Eye (tissue), 1 donor: ENCODE data around the gene LRRC34.
A peak's percentile ranks its signal among the peaks of the same experiment; 100 is the strongest.

Experiments
- DNase-seq: peaks from one replicate; pipeline ENCODE4 v3.0.0-alpha.2; 2015

The LRRC34 gene

DNA sequence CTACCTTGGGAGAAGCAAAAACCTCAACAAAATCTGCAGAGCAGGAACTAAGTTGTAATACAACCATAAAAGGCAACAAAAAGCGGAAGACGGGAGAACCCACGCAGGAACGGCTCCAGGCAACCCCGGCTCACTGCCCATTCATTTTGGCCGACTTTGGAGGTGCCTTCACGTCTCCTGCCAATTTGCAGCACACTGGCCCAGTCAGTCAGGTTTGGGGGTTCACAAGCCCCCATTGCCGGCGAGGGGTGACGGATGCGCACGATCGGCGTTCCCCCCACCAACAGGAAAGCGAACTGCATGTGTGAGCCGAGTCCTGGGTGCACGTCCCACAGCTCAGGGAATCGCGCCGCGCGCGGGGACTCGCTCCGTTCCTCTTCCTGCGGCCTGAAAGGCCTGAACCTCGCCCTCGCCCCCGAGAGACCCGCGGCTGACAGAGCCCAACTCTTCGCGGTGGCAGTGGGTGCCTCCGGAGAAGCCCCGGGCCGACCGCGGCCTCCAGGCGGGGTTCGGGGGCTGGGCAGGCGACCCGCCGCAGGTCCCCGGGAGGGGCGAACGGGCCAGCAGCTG, 48.3 kb downstream of the LRRC34 start:
- DNase-seq, result peak; percentile 81

DNA sequence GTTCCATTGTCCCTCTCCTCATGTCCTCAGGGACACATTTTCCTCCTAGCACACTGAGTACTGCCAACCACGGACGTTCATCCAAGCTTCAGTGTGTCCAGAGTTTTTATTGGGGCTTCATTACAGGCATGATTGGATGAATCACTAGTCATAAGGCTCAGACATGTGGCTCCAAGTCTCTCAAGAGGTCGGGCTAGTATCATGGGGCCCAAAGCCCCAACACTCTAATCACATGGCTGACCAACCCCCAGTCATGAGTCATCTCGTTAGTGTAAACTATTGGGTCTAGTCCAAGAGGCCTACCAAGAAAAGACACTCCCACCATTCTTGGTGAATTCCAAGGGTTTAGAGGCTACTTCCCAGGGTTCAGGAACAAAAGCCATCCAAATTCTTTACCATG, 52.2 kb downstream of the LRRC34 start:
- DNase-seq, result no peak

DNA sequence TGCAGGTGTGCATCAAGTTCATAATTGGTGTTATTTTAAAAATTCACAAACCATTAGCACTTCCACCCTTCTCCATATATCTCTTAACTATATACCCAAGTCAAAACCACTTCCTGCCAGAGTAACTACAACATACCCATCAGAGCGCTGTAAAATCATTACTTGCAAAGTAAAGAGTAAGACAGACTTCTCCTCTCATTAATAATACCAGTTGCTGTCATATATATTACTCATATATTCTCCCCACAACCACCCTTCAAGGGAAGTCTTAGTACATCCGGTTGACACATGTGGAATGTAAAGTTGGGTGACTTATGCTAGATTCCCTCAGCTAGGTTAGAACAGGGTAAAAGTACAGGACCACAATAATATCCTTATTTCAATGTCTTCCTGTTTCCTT, 53.4 kb downstream of the LRRC34 start:
- DNase-seq, result no peak

DNA sequence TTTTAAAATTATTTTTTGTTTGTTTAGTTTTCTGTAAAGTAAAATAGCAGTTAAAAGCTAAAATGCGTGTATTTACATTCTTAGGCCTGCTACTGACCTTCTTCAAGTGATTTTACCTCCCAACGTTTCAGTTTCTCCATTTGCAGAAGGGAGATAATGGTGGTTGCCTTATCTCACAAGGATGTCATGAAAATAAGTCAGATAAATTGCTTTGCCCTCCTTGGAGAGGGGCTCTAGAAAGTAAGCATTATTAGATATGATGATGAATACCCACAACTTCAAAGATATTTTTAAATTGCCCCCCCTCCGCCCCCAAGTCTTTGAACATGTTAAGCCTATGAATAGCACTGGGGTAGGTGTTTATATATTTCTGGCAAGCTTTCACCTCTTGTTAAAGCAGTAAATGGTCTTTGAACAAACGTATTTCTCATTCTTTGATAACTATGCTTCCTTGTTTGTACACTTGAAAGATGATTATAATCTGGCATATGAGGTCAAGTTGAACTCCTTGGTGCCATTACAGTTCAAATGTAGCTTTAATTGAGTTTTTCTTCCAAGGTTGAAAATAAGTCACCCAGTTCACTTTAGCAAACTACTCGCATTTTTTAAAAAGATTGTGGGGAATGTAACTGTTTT, 54.2 kb downstream of the LRRC34 start:
- no peak for DNase-seq

DNA sequence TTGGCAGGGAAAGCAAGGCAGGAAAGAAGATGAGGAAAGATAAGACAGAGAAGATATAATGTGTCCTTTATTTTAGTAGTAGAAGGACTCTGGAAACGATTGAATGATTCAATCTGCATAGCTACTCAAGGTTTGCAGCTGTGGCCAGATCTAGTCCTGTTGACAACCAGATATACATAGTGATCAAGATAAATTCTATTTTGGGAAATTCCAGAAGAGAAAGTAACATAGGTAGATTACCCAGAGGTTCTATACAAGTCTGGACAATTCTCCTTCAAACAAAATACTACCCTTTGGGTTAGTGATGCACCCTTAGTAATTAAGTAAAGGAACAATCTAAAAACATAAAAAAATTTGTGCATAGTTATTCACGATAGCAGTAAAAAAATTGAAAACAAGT, 57.2 kb downstream of the LRRC34 start:
- DNase-seq, result no peak

DNA sequence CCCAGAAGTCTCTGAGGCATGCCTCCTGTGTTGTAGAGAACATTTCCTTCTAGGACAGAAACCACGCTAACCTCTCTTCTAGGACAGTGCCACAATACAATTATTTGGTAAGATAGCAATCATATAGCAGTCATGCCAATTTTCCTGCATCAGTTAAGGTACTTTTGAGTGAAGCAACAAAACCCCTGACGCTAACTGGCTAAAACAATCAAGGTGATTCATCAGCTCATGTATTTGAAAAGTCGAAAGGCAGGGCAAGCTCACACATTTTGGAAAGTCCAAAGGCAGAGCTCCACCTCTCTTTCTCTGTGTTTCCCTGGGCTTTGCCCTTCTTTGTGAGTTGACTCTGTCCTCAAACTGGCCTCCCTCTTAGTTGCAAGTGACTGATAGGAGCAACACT, 58.0 kb downstream of the LRRC34 start:
- DNase-seq, result no peak

DNA sequence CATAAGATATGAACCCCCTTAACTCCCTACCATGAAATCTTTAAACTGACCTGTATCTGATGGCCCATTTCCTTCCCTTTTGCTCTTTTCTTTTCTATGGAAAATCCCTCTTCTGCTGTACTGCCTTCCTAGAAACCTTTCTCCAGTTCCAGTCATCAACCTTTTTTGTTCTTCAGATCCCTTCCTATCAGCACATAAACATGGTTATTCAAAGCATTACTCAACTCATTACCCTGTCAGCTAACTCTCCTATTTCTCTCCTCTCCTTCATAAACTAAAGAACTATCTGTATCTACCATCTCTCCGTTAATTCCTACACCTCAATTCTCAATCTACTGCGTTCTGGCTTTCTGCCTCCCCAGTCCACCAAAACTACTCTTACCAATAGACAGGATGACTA, 60.8 kb downstream of the LRRC34 start:
- no peak for DNase-seq

DNA sequence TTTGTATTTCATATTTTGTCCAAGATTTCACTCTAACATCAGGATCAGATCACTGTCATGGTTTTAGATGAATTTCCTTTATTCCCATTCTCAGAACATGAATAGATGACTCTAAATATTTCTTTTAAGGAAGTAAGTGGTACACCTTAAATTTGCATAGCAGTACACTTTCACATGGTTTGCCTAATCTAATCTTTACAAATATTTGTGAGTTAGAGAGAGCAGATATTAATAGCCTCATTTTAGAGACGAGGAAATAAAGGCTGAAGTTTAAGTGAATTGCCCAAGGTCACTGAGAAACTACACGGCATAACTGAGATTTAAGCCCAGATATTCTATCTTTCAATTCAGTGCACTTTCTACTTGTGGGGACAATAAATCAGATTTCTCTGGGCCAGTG, 62.0 kb downstream of the LRRC34 start:
- DNase-seq, result no peak

DNA sequence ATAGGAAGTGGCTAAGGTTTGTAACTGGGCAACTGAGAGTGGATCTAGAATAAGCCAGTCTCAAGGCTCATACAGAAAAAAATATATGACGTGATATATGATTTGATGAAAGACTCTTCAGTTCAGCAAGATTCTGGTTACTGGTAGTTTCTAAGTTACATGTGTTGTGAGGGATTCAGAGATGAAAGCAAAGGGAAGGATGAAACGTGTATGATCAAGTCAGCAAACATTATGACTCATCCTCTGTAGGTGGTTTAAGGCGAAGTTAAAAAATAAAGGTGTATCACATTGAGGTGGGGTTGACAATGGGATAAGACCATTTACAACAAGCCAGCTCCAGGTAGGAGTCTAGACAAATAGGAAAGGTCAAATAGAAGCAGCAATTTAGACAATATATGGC, 64.0 kb downstream of the LRRC34 start:
- no peak for DNase-seq

DNA sequence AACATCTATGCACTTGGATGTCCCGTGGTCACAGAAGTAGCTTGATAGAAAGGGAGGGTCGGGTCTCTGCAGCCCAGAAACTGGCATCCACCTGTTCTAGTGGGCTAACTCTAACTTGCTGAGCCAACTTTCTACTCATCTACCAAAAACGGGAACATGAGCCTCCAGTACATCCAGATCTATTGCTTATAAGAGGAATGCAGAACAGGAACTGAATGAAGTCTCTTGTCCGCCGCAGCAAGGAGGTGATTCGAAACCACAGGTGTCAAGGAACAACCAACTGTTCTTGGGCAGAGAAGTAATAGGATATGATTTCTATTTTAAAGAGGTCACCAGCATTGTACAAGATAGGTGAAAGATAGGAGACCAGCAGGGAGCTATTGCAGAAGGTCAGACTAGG, 65.8 kb downstream of the LRRC34 start:
- no peak for DNase-seq

DNA sequence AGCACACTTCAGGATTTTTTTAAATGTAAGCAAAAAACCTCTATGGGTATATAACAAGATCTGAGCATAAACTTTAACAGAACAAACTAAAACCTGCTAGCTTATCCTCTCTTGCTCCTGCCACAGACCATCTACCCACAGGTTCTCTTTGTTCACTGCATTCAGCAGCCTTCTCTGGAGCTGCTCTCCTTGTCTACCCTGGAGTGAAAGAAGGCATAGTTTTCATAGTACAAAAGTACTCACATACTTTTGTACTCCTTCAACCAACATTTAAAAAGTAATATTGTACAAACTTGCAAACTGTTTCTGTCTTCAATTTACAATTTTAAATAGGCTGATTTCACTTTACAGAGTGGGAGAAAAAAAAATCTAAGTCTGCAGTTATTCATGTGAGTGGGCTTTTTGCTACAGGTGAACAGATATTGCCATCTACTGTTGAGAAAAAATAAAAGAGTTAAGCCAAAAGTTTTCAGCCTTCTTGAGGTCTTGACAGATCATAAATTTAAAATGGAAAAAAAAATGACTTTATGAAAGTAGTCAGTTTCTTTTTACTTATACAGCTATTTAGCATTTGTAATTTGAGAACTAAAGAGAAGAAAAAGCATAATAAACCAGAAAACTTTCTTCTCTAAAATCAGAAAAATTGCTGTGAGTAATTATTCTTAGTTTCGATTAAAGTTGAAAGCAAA, 68.2 kb downstream of the LRRC34 start:
- peak; percentile 54 for DNase-seq
